Lower lobe of right lung (tissue), 2 donors: ENCODE measurements around the gene GLI1. TPM values are rescaled to one million over a fixed set of nuclear protein-coding genes. Genes with fewer than 3 reads are reported as not detected.
"Not testable (repeated sequence)": the region's sequence is repeated elsewhere in the genome, so short reads cannot be mapped to it uniquely, and the experiment has no call there.

Source experiments
- ATAC-seq, 2 donors: fragments of 200-7000 bp; cut with Tn5 transposase; one replicate each; pipeline ENCODE4 v1.9.1; 2020 to 2022; ENCODE audit warnings: mild to moderate bottlenecking in 2 of 2, moderate library complexity in 2 of 2
- DNase-seq: peaks from one replicate; pipeline ENCODE4 v3.0.0-alpha.2; 2020
- H3K27ac ChIP-seq: fragments of 200-600 bp; one replicate; pipeline ENCODE4 v1.8.0; 2022
- H3K27me3 ChIP-seq: fragments of 200-600 bp; one replicate; pipeline ENCODE4 v1.8.0; 2022; ENCODE audit warnings: low read depth
- H3K36me3 ChIP-seq: fragments of 200-600 bp; one replicate; pipeline ENCODE4 v1.8.0; 2022; ENCODE audit warnings: mild to moderate bottlenecking
- H3K4me1 ChIP-seq: fragments of 200-600 bp; one replicate; pipeline ENCODE4 v1.8.0; 2022
- H3K4me3 ChIP-seq: fragments of 200-600 bp; one replicate; pipeline ENCODE4 v1.8.0; 2022; ENCODE audit warnings: mild to moderate bottlenecking
- H3K9me3 ChIP-seq: fragments of 200-600 bp; one replicate; pipeline ENCODE4 v1.8.0; 2022
- intact Hi-C: fragments of 100-400 bp; cut with DNase I; formaldehyde crosslinking; loops from one replicate; pipeline ENCODE4 v1.11.0; 2022
- total RNA-seq: library from RNA; stranded (reverse); fragmentation: NEBNext Ultra II Directional; extraction: Animal tissue kit (Norgen Biotek cat#: 25700); gene quantifications from one replicate; pipeline ENCODE4 v1.2.1, GENCODE V29; 2021
- TF ChIP-seq, protein P1 (sequence below): fragments of 200-600 bp; IDR thresholded peaks from one replicate; pipeline ENCODE4 v1.8.0; 2022; ENCODE audit warnings: antibody characterized with exemption, mild to moderate bottlenecking
- donor health status: DM: no; HTN: yes; CAD: no; lungs with severe emphysema.

The GLI1 gene
- total RNA-seq, 1 donor from 2014 or later, result 0.21 TPM

DNA sequence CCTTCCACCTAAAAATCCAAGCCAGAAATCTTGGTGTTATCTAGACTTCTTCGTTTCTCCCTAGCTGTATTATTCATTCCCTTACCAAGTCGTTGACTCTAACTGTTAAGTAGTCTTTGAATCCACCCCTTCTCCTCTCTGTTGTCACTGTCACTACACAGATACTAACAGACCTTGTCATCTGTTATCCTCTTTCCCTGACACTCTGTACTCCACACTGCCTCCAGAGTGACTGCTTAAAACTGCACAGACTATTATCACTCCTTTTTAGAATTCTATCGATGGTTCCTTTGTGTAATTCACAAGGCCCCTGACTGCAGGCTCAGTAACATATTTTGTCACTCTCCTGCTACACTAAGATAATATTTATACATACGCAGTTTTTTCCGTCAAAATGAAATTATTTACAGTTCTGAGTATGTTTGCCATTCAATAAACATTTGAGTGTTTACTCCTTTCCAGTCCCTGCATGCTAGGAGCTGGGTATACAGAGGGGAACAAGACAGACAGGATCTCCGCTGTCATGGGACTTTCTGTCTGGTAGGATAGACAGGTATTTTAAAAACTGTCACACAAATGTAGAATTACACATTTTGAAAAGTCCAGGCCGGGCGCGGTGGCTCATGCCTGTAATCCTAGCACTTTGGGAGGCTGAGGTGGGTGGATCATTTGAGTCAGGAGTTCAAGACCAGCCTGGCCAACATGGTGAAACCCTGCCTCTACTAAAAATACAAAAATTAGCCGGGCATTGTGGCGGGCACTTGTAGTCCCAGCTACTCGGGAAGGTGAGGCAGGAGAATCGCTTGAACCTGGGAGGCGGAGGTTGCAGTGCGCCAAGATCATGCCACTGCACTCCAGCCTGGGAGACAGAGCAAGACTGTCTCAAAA lies 32.1 kb downstream of the GLI1 start:
- no peaks in the 10 kb centered on the region for H3K9me3 ChIP-seq
- H3K4me1 ChIP-seq, result peaks cover 15% of the 10 kb centered on the region
- no peak overlapping the region for H3K4me3 ChIP-seq
- DNase-seq (no peak), ATAC-seq (no peak)
- peaks cover 54% of the 10 kb centered on the region for H3K36me3 ChIP-seq
- TF ChIP-seq, protein P1, sequence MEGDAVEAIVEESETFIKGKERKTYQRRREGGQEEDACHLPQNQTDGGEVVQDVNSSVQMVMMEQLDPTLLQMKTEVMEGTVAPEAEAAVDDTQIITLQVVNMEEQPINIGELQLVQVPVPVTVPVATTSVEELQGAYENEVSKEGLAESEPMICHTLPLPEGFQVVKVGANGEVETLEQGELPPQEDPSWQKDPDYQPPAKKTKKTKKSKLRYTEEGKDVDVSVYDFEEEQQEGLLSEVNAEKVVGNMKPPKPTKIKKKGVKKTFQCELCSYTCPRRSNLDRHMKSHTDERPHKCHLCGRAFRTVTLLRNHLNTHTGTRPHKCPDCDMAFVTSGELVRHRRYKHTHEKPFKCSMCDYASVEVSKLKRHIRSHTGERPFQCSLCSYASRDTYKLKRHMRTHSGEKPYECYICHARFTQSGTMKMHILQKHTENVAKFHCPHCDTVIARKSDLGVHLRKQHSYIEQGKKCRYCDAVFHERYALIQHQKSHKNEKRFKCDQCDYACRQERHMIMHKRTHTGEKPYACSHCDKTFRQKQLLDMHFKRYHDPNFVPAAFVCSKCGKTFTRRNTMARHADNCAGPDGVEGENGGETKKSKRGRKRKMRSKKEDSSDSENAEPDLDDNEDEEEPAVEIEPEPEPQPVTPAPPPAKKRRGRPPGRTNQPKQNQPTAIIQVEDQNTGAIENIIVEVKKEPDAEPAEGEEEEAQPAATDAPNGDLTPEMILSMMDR, result no peak
- H3K27me3 ChIP-seq, result no peaks in the 10 kb centered on the region
- intact Hi-C loops, result no loop called here
- no peak overlapping the region for H3K27ac ChIP-seq

DNA sequence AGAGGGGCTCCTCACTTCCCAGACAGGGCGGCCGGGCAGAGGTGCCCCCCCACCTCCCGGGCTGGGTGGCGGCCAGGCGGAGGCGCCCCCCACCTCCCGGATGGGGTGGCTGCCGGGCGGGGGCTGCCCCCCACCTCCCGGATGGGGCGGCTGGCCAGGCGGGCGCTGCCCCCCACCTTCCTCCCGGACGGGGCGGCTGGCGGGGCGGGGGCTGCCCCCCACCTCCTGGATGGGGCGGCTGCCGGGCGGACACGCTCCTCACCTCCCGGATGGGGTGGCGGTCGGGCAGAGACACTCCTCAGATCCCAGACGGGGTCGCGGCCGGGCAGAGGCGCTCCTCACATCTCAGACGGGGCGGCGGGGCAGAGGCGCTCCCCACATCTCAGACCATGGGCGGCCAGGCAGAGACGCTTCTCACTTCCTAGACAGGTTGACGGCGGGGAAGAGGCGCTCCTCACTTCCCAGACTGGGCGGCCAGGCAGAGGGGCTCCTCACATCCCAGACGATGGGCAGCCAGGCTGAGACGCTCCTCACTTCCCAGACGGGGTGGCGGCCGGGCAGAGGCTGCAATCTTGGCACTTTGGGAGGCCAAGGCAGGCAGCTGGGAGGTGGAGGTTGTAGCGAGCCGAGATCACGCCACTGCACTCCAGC lies 35.6 kb downstream of the GLI1 start:
- intact Hi-C loops, H3K4me3 ChIP-seq, ATAC-seq, H3K27ac ChIP-seq, DNase-seq, H3K9me3 ChIP-seq, H3K4me1 ChIP-seq, H3K27me3 ChIP-seq: not testable (repeated sequence)
- H3K36me3 ChIP-seq, result peaks cover 77% of the 10 kb centered on the region

DNA sequence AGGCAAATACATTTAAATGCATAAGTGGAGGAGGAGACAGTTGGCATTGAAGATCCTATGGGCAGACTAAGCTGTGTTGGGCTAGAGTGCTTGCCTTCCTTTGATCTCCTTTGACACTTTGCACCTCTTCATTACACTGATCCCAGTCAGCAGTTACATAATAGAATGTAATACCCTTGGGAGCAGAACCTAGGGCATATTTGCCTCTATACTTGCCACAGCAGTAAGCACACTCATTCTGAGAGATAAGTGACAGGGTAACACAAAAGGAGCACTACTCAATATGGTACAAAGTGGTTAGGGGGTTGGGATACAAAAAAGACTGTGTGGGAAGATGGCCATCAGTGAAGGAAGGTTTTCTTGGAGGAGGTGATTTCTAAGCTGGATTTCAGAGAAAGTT lies 37.2 kb downstream of the GLI1 start:
- TF ChIP-seq, protein P1, result no peak
- Histone ChIP-seq H3K36me3 (peaks cover 77% of the 10 kb centered on the region), H3K9me3 (no peaks in the 10 kb centered on the region), H3K27me3 (no peaks in the 10 kb centered on the region), H3K4me3 (no peak overlapping the region), H3K4me1 (no peaks in the 10 kb centered on the region), H3K27ac (no peak overlapping the region)
- intact Hi-C loops, result no loop called here
- ATAC-seq (no peak), DNase-seq (no peak)

DNA sequence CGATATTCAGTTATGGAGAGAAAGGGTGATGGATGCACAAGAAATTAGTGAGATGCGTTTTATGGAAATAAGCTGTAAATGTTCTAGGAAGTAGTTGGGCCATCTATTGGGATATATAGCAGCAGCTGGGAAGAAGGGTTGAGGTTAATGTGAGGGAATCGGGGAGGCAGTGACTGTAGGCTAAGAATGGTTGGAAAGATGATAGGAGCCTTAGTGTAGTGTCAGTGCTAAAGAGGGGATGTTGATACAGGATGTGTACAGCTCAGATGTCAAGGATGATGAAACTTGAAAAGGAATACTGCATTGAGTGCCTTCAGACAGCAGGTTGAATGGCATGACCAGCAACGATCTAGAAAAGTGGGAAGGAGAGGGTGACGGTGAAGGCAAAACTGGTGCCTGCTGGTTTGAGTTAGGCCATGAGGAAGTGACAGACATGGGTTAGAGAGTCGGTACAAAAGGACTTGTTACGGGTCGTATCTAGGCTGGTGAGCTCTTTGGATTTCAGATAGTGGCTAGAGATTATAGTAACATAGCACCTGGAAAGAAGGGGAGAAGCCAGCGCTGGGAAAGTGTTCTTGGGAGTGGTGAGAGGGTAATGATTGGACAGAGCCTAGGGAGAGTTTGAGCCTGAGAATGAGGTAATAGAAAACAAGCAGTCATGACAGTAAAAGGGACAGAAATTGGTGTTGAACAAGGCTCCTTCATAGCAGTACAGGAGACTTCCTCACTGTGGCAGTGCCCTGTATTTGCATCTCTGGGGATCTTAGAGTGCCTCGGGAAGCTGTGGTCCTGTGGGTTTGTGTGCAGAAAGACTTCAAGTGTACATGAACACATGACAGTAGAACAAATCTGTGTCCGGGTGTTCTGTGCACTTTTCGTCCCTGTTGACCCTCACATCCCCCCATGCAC lies 37.9 kb downstream of the GLI1 start:
- TF ChIP-seq, protein P1, result no peak
- no peaks in the 10 kb centered on the region for H3K27me3 ChIP-seq
- ATAC-seq (no peak), DNase-seq (no peak)
- intact Hi-C loops, result no loop called here
- no peaks in the 10 kb centered on the region for H3K4me1 ChIP-seq
- H3K36me3 ChIP-seq, result peaks cover 77% of the 10 kb centered on the region
- no peak overlapping the region for H3K27ac ChIP-seq
- H3K4me3 ChIP-seq, result no peak overlapping the region
- no peaks in the 10 kb centered on the region for H3K9me3 ChIP-seq

DNA sequence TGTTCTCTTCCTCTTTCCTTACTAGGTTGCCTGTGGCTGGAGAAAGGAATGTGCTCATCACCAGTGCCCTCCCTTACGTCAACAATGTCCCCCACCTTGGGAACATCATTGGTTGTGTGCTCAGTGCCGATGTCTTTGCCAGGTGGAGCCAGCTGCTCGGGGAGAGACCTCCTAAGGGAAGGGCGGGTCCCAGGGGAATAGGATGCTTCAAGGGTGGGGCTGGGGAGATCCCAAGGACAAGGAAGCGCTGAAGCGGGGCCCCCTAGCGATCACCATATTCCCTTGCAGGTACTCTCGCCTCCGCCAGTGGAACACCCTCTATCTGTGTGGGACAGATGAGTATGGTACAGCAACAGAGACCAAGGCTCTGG lies 38.5 kb downstream of the GLI1 start:
- Histone ChIP-seq H3K4me3 (no peak overlapping the region), H3K27me3 (no peaks in the 10 kb centered on the region), H3K9me3 (no peaks in the 10 kb centered on the region), H3K36me3 (peaks cover 78% of the 10 kb centered on the region), H3K27ac (no peak overlapping the region), H3K4me1 (no peaks in the 10 kb centered on the region)
- TF ChIP-seq, protein P1, result no peak
- intact Hi-C loops, result no loop called here
- ATAC-seq (peak in 1 of 2 donors; percentile 30), DNase-seq (no peak)
